ENCODE data around the gene IFITM2.
A peak's percentile ranks its signal among the peaks of the same experiment; 100 is the strongest.
"Not testable (repeated sequence)": the region's sequence is repeated elsewhere in the genome, so short reads cannot be mapped to it uniquely, and the experiment has no call there.

IFITM2 gene

DNA sequence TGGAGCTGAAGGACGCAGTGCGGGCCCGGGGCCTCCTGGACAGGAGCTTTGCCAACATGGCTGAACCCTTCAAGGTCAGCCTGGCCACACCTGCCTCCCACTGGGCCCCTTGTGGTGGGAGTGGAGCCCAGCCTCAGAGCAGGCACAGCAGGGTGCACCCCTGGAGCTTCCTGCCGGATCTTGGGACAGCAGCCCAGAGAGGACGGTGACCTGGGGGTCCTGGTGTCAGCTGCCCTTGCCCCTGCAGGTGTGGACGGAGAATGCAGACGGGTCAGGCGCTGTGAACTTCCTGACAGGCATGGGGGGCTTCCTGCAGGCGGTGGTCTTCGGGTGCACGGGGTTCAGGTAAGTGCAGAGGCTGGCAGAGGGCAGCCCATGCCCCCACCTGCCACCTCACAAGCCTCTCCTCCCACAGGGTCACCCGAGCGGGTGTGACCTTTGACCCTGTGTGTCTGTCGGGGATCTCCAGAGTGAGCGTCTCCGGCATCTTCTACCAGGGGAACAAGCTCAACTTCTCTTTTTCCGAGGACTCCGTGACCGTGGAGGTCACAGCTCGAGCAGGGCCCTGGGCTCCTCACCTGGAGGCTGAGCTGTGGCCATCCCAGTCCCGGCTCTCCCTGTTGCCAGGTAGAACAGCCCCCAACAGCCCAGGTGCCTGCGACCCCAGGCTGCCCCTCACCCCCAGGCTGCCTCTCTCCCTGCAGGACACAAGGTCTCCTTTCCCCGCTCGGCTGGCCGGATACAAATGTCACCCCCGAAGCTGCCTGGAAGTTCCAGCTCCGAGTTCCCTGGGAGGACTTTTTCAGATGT is 13.6 kb upstream of the IFITM2 start:
- no peak for DNase-seq

DNA sequence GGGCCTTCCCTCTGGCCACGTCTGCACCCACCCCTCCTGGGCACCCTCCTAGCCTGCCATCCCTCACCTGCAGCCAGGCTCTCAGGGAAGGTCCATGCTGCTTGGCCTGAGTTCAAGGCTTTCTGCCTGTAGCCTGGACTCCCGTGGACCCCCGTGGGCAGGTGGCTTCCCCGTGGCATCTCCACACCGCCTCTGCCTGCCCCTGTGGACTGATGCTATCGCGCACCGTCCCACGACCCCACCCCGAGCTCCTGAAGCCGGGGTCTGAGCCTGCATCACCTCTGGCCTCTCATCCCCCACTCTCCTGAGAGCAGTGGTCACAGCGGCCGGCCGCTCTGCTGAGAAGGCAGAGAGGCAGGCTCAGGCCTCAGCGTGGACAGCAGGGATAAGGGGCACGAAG is 12.8 kb upstream of the IFITM2 start:
- no peak for DNase-seq

- no peak for DNase-seq
Observed at GRCh38 chr11:295351-296170, 12.1 kb upstream of the IFITM2 start.

GRCh38 chr11:296171-297050 is 11.2 kb upstream of the IFITM2 start:
- DNase-seq, result no peak

DNA sequence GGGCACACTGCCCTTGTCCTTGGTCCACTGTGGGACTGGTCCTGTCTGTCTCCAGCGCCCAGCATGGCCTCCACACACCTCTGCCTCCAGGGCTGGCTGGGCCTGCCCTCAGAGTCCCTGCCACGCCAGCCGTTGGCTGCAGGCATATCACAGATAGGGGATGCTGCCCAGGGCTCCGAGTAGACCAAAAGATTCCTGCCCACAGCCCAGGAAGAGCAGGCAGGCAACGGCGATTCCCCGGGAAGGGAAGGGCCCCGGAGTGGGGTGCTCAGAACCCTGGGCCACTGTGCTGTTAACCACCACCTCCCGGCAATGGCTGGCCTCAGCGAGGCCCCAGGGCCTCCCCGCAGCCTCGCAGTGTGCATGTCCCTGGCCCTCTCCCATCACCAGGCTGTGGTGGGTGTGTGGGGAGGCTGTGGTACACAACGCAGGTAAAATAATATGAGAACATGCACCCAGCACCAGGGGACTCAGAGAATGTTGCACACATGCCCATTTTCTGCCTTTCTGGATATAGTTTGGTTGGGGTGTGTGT is 10.5 kb upstream of the IFITM2 start:
- DNase-seq, result no peak

DNA sequence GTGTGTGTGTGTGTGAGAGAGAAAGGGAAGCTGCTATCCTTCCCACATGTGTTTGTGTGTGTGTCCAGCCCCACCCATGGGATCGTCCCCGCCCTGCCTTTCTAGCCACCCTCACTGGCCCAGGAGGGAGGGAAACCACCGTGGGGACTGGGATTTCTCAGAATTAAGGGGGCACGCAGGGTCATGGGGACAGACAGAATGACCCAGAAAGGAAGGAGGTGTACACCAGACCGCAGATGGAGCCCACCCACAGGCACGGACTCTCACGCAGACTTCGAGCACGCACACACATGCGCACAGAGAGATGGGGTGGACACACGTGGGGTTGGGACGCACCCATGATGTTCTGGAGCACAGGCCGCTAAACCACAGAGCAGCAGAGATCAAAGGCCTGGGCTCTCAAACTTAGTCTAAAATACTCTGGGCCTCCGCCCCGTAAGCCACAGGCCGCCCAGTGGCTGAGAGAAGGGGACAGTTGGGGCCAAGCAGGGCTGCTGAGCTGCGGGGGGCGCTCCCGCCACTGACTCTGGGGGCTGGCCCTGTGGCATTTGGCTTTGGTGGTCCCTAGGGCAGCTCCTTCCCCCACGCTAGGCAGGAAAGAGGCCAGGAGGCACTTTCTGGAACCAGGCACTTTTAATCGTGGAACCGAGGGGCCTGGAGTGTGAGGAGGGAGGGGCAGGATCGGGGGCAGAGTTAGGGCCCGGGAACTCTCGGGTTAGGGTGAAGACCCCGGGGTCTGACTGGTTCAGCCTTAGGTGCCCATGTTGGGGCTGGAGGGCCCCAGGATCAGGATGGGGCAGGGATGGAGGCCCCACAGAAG is 9.8 kb upstream of the IFITM2 start:
- DNase-seq, result peak; percentile 31

GRCh38 chr11:298406-299065 is 9.1 kb upstream of the IFITM2 start:
- DNase-seq, result no peak

- no peak for DNase-seq
Observed at GRCh38 chr11:299081-299891, 8.3 kb upstream of the IFITM2 start, which contains the start of gene IFITM5. TSS of gene IFITM5 (minus strand) at chr11:299526. CDS start at chr11:299490, 36 bp downstream.

DNA sequence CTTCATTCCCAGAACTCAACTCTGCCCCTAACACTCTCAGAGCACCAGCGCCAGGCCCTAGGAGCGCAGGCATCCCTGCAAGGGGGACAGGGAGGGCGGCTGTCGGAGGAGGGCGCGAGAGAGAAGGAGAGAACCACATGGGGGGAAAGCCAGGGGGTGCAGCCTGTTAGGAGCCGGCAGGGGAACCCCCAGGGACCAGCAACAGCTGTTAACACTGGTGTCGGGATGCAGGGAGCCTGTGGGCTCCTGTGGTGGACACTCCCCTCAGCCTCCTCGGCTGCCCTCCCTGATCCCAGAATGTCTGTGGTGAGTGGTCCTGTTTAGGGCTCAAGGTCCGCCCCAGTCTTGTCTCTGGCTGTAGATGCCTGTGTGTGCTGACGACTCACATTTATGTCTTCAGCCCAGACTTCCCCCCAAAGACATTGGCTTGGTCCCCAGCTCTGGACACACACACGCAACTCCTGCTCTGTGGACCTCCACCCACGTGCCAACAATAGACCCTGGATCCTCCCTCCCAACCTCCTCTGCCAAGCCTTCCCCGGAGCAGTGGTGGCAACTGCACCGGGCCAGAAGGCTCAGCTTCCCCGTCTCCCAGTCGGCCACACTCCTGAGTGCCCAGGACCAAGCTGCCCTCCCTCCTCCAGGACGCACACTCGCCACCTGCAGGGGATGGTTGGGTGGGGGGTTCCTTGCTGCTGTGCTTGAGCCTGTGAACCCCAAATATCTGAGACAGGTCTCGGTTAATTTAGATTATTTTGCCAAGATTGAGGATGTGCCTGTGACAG is 7.5 kb upstream of the IFITM2 start:
- no peak for DNase-seq

DNA sequence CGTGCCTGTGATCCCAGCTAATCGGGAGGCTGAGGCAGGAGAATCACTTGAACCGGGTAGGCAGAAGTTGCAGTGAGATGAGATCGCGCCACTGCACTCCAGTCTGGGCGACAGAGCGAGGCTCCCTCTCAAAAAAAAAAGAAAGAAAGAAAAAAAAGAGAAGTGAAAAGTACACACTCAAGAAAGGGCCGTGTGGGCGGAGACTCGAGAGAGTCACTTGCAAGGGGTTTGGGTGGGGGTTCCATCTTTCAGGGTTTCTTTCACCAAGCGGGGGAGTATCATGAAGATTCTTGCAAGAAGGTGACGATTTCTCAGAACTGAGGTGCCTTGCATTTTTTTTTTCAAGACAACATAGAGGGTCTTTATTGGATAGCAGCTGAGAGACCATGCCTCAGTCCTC is 4.3 kb upstream of the IFITM2 start:
- no peak for DNase-seq

DNA sequence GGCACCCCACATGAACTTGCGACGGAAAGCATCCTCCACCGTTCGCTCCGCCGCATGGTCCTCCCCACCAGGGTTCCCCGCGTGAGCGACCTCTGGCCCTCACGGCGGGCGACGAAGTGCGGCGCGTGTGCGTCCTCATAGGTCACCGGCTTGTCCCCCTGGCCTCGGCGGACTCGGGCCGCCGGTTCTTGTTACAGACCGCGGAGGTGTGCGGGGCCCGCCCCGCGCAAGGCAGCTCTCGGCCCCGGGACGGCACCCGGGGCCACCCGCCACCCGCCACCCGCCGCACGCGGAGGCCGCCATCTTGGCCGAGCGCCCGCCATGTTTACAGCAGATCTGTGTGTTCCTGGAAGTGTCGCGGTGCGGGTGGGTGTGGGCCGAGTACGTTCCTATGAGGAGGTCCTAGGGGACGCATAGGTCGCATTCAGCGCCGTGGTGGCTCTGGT is 3.5 kb upstream of the IFITM2 start:
- DNase-seq, result no peak

DNA sequence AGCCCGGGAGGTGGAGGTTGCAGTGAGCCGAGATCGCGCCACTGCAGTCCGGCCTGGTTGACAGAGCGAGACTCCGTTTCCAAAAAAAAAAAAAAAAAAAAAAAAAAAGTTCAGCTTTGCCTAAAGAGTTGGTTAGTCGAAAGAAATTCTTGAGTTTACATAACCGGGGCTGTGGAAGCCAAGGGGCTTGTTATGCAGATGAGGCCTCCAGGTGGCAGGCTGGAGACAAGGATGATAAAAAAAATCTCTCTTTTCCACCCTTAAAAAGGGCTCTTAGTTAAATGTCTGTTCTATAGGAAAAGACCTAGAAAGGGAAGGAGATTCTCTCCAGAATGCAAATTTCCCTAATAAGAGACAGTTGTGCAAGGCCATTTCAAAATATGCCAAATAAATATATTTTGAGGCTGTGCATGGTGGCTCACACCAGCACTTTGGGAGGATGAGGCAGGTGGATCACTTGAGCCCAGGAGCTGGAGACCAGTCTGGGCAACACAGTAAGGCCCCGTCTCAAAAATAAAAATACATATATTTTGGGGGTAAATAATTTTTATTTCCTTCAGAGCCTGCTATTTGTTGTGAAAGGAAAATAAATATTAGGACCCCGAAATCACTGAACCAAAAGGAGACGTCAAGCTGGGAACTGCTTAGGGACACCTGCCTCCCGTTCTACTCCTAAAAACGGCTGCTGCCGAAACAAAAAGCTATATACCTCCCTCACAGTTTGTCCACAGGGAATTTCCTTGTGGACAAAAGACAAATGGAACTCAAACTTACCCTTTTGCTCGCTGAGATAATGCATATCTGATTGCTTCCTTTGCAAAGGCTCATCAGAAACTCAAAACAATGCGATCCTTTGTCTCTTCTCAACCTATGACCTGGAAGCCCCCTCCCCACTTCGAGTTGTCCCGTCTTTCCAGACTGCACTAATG is 2.4 kb upstream of the IFITM2 start:
- DNase-seq, result peak; percentile 79

GRCh38 chr11:305844-306211 is 1.8 kb upstream of the IFITM2 start:
- no peak for DNase-seq

GRCh38 chr11:306645-307371 is 808 bp upstream of the IFITM2 start:
- no peak for DNase-seq

DNA sequence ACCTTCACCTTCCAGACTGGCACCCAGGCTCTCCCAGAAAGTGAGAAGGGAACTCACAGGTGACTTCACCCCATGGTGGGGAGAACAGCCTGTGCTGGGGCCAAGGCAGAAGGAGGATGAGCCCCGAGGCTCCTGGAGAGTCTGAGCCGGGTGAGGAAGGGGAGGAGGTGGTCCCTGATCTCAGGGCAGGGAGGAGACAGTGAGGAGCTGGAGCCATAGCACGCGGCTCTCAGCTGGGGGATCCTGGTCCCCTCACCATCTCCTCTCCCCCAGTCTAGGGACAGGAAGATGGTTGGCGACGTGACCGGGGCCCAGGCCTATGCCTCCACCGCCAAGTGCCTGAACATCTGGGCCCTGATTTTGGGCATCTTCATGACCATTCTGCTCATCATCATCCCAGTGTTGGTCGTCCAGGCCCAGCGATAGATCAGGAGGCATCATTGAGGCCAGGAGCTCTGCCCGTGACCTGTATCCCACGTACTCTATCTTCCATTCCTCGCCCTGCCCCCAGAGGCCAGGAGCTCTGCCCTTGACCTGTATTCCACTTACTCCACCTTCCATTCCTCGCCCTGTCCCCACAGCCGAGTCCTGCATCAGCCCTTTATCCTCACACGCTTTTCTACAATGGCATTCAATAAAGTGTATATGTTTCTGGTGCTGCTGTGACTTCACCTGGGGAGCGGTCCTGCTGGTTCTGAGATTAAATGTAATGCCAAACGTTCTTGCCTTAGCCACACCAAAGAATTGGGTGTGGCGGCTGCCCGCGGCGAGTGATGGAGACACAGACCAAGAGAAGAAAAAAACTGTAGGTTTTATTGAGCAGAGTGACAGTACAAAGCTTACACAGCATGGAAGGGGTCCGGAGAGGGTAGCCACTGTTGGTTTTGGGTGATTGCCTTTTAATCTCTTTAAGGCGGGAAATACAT is 1.4 kb downstream of the IFITM2 start:
- not testable (repeated sequence) for DNase-seq

- DNase-seq, result not testable (repeated sequence)
Observed at GRCh38 chr11:309979-310572, 2.5 kb downstream of the IFITM2 start.
